ENCODE data around the gene ATG13.
"Not testable (repeated sequence)": the region's sequence is repeated elsewhere in the genome, so short reads cannot be mapped to it uniquely, and the experiment has no call there.

Gene ATG13

GRCh38 chr11:46667043-46667481, 49.7 kb downstream of the ATG13 start:
- TF ChIP-seq, protein P1, sequence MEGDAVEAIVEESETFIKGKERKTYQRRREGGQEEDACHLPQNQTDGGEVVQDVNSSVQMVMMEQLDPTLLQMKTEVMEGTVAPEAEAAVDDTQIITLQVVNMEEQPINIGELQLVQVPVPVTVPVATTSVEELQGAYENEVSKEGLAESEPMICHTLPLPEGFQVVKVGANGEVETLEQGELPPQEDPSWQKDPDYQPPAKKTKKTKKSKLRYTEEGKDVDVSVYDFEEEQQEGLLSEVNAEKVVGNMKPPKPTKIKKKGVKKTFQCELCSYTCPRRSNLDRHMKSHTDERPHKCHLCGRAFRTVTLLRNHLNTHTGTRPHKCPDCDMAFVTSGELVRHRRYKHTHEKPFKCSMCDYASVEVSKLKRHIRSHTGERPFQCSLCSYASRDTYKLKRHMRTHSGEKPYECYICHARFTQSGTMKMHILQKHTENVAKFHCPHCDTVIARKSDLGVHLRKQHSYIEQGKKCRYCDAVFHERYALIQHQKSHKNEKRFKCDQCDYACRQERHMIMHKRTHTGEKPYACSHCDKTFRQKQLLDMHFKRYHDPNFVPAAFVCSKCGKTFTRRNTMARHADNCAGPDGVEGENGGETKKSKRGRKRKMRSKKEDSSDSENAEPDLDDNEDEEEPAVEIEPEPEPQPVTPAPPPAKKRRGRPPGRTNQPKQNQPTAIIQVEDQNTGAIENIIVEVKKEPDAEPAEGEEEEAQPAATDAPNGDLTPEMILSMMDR (conservative IDR thresholded peaks at IDR 0.05; ENCODE audit: low read depth, low read length): no peak
- DNase-seq (ENCODE audit: low read depth): peak; percentile 57
- H3K4me3 ChIP-seq (ENCODE audit: low read depth, low read length): no peak overlapping the region

- TF ChIP-seq, protein P1 (conservative IDR thresholded peaks at IDR 0.05; ENCODE audit: low read depth, low read length): no peak
- no peak overlapping the region for H3K4me3 ChIP-seq (ENCODE audit: low read depth, low read length)
- no peak for DNase-seq (ENCODE audit: low read depth)
These were observed 51.2 kb downstream of the ATG13 start for GRCh38 chr11:46668480-46669085.

DNA sequence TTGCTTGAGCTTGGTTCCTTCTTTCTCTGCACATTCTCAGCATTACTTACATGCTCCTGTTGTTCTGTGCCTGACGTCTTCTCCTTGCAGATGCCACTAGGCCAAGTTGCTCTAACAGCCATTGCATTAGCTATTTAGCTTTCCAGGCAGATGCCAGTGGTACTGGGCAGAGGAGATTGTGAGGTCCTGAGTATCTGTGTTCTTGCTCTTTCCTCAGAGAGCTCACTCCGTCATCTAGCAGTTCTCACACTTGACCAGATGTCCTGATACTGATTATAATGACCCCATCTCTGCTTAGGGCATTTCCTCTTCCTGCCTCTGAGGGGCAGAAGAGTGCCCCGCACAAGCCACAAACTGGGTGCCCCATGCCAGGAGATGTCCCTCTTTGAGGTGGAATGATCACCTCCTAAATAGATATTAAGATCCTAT, 52.4 kb downstream of the ATG13 start:
- H3K4me3 ChIP-seq (ENCODE audit: low read depth, low read length): no peak overlapping the region
- peak; percentile 56 for DNase-seq (ENCODE audit: low read depth)
- TF ChIP-seq, protein P1 (conservative IDR thresholded peaks at IDR 0.05; ENCODE audit: low read depth, low read length): peak; percentile 35

DNA sequence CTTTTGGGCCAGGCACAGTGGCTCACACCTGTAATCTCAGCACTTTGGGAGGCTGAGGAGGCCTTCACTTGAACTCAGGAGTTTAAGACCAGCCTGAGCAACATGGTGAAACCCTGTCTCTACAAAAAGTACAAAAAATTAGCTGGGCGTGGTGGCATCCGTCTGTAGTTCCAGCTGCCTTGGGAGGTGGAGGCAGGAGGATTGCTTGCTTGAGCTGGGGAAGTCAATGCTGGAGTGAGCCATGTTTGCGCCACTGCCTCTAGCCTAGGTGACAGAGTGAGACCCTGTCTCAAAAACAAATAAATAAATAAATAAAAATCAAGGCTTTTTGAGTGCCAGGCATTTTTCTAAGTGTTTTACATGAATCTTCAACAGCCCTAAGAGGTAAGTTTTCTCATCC, 53.2 kb downstream of the ATG13 start:
- not testable (repeated sequence) for H3K4me3 ChIP-seq (ENCODE audit: low read depth, low read length)

DNA sequence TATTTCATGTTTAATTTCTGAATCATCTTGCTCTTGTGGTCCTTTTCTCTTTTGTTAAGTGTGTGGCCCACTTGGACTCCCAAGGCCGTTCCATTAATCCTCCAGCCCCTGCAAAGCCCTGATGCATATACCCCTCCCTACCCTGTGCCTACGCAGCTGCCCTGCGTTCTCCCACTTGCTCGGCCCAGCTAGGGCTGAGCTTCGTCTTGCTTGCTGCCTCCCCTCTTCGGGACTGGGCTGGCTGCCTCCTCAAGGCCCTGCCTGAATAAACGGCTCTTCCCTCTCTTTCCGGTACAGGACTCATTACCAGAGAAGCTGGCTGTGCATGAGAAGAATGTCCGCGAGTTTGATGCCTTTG, 54.6 kb downstream of the ATG13 start:
- TF ChIP-seq, protein P1 (conservative IDR thresholded peaks at IDR 0.05; ENCODE audit: low read depth, low read length): no peak
- H3K4me3 ChIP-seq (ENCODE audit: low read depth, low read length): no peak overlapping the region
- no peak for DNase-seq (ENCODE audit: low read depth)

More for the DNA sequence above, 53.2 kb downstream of the ATG13 start:
- DNase-seq (ENCODE audit: low read depth): not testable (repeated sequence)

DNA sequence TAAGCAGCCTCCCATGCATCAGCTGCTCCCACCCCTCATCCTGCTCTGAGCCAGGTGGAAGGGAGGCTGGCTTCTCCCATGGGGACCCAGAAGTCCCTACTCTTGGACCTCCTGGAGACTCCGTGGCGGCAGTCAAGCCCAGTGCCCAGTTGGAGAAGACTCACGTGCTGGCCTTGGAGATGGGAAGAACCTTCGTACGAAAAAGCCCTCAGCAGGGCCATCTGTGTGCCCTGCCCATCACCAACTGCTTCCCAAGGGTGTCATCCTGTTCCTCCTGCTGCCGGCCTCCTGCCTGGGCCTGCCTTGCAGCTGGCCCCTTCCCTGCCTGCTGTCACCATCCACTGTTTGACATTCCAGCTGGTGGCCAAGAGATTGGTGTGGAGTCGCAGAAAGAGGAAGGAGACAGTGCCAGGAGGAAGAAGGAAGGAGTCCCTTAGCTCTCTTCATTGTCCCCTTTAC, 55.1 kb downstream of the ATG13 start:
- TF ChIP-seq, protein P1 (conservative IDR thresholded peaks at IDR 0.05; ENCODE audit: low read depth, low read length): no peak
- DNase-seq (ENCODE audit: low read depth): no peak
- no peak overlapping the region for H3K4me3 ChIP-seq (ENCODE audit: low read depth, low read length)

DNA sequence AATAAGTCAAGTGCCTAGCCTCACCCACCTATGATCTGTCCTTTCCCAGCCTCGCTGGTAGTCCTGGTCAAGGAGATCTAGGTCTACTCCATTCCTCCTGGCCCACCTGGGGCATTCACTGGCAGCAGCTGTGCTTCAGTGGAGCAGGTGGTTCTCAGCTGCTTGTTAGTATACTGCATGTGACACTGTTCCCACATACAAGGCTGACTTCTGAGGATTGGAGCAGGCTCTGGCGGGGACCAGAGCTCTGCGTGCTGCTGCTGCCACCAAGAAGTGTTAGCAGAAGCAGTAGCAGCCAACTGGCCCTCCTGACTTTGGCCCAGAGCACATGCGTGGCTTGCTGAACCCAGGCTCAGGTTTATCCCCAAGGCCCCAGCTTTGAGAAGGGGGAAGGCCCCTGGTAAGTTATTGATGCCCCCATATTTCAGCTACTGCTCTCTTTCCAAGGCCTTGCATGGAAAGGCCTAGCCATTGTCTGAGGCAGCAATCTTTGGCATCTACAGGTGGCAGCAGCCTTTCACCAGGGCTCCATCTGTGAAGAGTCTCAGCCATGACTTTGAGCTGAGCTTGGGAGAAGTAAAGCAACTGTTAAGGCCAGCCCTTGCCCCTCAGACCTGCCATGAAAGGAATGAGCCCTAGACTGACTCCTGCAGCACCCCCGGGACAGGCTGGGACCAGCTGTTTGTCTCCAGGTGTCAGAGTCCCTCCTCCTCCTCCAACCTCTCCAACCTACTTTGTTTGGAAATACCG, 56.5 kb downstream of the ATG13 start:
- no peak overlapping the region for H3K4me3 ChIP-seq (ENCODE audit: low read depth, low read length)
- TF ChIP-seq, protein P1 (conservative IDR thresholded peaks at IDR 0.05; ENCODE audit: low read depth, low read length): no peak
- DNase-seq (ENCODE audit: low read depth): no peak

Measured in choroid plexus epithelial cell (primary cell).